ENCODE measurements around the gene TCF4.

- TF ChIP-seq EZH2phosphoT487 (IDR thresholded peaks at IDR 0.05; ENCODE audit: unreplicated experiment) (no peak), CTCF (conservative IDR thresholded peaks at IDR 0.05; ENCODE audit: low read depth in 2 of 2) (no peak), EZH2 (IDR thresholded peaks at IDR 0.05; ENCODE audit: low read depth, unreplicated experiment) (no peak), REST (IDR thresholded peaks at IDR 0.05; ENCODE audit: unreplicated experiment) (no peak)
These were observed 160.0 kb downstream of the TCF4 start for GRCh38 chr18:55427951-55428350.

Data from GM23338 (cell line).